Ascending aorta (tissue), 2 donors: ENCODE results near the gene VPS35L. TPM values are rescaled to one million over a fixed set of nuclear protein-coding genes. Genes with fewer than 3 reads are reported as not detected.
A peak's percentile ranks its signal among the peaks of the same experiment; 100 is the strongest.

Experiments used
- DNase-seq, 2 donors: peaks; one replicate each; pipeline ENCODE4 v3.0.0-alpha.2; 2019; ENCODE audit warnings: low spot score in 2 of 2
- H3K27ac ChIP-seq, 2 donors: fragments of 200-600 bp; sonication (generic); one replicate each; pipeline ENCODE4 v1.5.1; 2016 to 2017; ENCODE audit warnings: mild to moderate bottlenecking in 1 of 2
- H3K27me3 ChIP-seq: fragments of 200-600 bp; sonication (generic); one replicate; pipeline ENCODE4 v1.5.1; 2017
- H3K36me3 ChIP-seq, 2 donors: fragments of 200-600 bp; sonication (generic); one replicate each; pipeline ENCODE4 v1.5.1; 2016
- H3K4me1 ChIP-seq, 2 donors: fragments of 200-600 bp; sonication (generic); one replicate each; pipeline ENCODE4 v1.5.1; 2016 to 2017; ENCODE audit warnings: mild to moderate bottlenecking in 1 of 2
- H3K4me3 ChIP-seq, 2 donors: fragments of 200-600 bp; sonication (generic); one replicate each; pipeline ENCODE4 v1.5.1; 2016 to 2017; ENCODE audit warnings: mild to moderate bottlenecking in 1 of 2
- H3K9me3 ChIP-seq, 2 donors: fragments of 200-600 bp; sonication (generic); one replicate each; pipeline ENCODE4 v1.5.1; 2016
- intact Hi-C: fragments of 100-400 bp; cut with DNase I; formaldehyde crosslinking; loops from one replicate; pipeline ENCODE4 v1.15.1; 2023
- total RNA-seq: library from RNA; depleted of rRNA; stranded (reverse); fragments of >200 nt; gene quantifications from one replicate; pipeline ENCODE4 v1.1.0, GENCODE V29; 2016
- TF ChIP-seq, protein P1 (sequence below), 3 experiments: fragments of 200-600 bp in 2 of 3; fragments of 450-650 bp in 1 of 3; sonication (generic) in 2 of 3; IDR thresholded peaks; one replicate each; pipeline ENCODE4 v1.5.1; 2016 to 2019; ENCODE audit warnings: antibody characterized with exemption in 3 of 3, mild to moderate bottlenecking in 1 of 3, moderate library complexity in 1 of 3

The VPS35L gene
- total RNA-seq, 1 donor from 2014 or later = 44.4 TPM

DNA sequence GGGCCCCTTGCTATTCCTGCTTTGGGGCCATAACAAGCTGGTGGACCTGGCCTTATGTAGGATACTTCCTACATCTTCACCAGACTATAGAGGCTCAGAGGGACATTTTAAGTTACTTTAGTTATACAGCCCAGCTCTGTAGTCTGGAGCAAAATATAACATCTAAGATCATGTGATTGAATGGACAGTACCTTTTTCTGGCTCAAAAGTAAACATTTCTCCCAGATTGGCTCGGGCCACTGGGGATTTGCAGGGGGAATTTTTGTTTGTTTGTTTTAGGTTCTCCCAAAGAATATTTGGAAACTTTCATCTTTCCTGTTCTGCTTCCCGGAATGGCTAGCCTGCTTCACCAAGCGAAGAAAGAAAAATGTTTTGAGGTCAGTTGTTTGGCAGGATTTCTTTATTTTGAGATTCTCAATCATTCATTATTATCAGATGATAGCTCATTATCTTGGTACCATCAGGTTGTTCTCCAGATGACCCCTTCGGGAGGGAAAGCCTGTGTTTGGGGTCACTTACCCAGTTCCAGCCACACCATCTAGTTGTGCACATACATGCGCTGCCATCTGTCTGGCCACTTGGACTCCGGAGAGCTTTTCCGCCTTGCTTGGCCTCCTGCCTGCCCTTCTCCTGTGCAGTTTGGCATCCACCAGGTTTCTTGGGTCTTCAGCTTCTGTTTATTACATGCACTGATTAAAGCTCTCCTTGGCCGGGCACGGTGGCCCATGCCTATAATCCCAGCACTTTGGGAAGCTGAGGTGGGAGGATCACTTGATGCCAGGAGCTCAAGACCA, 179.8 kb downstream of the VPS35L start:
- TF ChIP-seq, protein P1, sequence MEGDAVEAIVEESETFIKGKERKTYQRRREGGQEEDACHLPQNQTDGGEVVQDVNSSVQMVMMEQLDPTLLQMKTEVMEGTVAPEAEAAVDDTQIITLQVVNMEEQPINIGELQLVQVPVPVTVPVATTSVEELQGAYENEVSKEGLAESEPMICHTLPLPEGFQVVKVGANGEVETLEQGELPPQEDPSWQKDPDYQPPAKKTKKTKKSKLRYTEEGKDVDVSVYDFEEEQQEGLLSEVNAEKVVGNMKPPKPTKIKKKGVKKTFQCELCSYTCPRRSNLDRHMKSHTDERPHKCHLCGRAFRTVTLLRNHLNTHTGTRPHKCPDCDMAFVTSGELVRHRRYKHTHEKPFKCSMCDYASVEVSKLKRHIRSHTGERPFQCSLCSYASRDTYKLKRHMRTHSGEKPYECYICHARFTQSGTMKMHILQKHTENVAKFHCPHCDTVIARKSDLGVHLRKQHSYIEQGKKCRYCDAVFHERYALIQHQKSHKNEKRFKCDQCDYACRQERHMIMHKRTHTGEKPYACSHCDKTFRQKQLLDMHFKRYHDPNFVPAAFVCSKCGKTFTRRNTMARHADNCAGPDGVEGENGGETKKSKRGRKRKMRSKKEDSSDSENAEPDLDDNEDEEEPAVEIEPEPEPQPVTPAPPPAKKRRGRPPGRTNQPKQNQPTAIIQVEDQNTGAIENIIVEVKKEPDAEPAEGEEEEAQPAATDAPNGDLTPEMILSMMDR (IDR thresholded peaks at IDR 0.05) = no peak
- intact Hi-C loops = no loop called here
- H3K4me1 ChIP-seq = peaks cover 0 to 5% of the 10 kb centered on the region in 2 donors
- peak in 1 of 2 donors; percentile 3 for DNase-seq
- no peaks in the 10 kb centered on the region for H3K9me3 ChIP-seq
- H3K36me3 ChIP-seq = no peaks in the 10 kb centered on the region
- H3K4me3 ChIP-seq = no peak overlapping the region
- H3K27ac ChIP-seq = no peak overlapping the region
- H3K27me3 ChIP-seq = no peaks in the 10 kb centered on the region

DNA sequence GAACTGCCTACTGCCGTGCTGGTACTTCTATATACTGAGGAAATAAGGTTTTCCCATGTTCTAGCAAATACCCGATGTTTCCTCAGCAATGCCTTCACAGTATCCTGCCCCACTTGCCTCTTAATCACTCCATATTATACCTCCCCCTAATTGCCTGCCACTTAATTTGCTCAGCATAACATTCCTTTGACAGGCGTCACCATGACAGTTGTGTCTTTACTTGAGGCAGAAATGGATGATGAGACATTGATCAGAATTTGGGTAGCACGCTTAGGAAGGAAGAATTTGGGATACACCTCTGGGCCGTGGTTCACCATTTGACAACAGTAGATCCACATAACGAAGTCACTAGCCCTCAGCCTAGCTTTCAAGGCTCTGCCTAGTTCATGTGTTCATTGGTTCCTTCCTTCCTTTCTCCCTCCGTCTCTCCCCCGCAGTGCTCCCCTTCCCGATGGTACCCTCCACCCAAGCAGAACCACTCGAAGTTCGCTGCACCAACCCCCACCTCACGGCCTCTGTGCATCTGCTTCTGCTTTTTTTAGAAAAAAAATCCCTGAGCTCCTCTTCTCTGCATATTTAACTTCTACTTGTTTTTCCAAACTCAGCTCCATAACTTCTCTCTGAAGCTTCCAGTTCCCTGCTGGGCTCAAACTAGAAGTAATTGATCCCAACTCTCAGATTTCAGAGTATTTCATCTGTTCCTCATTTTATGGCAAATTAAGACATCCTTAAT, 182.0 kb downstream of the VPS35L start:
- Histone ChIP-seq H3K27me3 (no peaks in the 10 kb centered on the region), H3K4me1 (peaks cover 0 to 5% of the 10 kb centered on the region in 2 donors), H3K4me3 (no peak overlapping the region), H3K36me3 (no peaks in the 10 kb centered on the region), H3K27ac (no peak overlapping the region), H3K9me3 (no peaks in the 10 kb centered on the region)
- intact Hi-C loops = no loop called here
- TF ChIP-seq, protein P1 (IDR thresholded peaks at IDR 0.05) = no peak
- peak in 1 of 2 donors; percentile 40 for DNase-seq

DNA sequence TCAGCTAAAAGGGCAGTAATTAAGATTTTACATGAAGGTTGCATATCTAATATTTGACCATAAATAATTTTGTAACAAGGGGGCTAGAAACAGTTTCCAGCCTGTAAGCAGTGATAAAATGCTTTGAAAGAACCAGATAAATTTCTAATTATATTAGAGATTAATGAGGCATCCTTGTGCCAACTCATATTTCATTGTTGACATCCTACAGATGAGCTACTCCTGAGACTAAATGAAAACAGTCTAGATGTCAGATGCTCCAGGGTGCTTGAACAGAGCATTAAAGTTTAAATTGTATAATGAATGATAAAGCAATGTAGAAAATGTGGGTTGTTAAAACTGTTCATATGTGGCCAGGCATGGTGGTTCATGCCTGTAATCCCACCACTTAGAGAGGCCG, 185.9 kb downstream of the VPS35L start:
- Histone ChIP-seq H3K4me3 (no peak overlapping the region), H3K27ac (no peak overlapping the region), H3K27me3 (no peaks in the 10 kb centered on the region), H3K9me3 (no peaks in the 10 kb centered on the region), H3K36me3 (no peaks in the 10 kb centered on the region), H3K4me1 (no peaks in the 10 kb centered on the region)
- no peak for DNase-seq
- TF ChIP-seq, protein P1 (IDR thresholded peaks at IDR 0.05) = no peak
- intact Hi-C loops = no loop called here

DNA sequence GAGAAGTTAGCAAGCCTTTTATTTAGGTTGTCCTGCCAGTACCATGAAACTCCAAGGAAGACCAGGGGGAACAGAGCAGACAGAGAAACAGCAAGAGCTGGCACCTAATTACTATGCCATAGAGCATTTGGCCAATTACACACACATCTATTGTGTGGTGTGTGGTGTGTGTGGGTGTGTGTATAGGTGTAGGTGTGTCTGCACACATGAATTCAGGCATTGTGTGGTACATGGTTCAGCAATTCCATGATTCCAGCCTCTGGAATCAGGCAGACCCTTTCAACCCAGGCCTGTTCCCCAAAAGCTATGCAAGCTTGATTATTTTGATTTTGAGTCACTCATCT, 188.3 kb downstream of the VPS35L start:
- Histone ChIP-seq H3K9me3 (no peaks in the 10 kb centered on the region), H3K27me3 (no peaks in the 10 kb centered on the region), H3K27ac (no peak overlapping the region), H3K4me1 (no peaks in the 10 kb centered on the region), H3K4me3 (no peak overlapping the region), H3K36me3 (no peaks in the 10 kb centered on the region)
- no peak for DNase-seq
- TF ChIP-seq, protein P1 (IDR thresholded peaks at IDR 0.05) = no peak
- intact Hi-C loops = no loop called here

DNA sequence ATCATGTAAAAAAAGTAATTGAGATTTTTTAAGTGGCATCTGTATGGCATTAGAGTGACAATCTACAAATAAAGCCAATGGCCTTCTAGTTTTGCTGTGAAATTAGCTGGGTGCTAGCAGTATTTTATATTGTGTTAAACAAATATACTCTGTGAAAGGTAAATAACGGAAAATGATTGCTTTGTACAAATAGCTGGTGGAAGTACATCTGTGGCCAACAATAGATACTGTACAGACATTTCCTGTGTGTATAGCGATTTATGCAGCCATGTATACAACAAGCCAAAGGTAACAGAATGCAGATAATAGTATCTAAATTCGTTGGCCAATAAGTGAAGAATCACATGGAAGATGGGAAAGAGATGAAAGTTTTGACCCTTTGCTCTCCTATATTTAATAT, 189.2 kb downstream of the VPS35L start:
- Histone ChIP-seq H3K4me1 (no peaks in the 10 kb centered on the region), H3K36me3 (no peaks in the 10 kb centered on the region), H3K27ac (no peak overlapping the region), H3K27me3 (no peaks in the 10 kb centered on the region), H3K4me3 (no peak overlapping the region), H3K9me3 (no peaks in the 10 kb centered on the region)
- TF ChIP-seq, protein P1 (IDR thresholded peaks at IDR 0.05) = no peak
- no peak for DNase-seq
- intact Hi-C loops = no loop called here
